Upper lobe of left lung (tissue), 4 donors: ENCODE measurements around the gene C1orf198.

Source experiments
- EP300 ChIP-seq, 4 donors: sonication (generic); formaldehyde crosslinking; IDR thresholded peaks; one replicate each; pipeline ENCODE4 v1.5.1; 2017; ENCODE audit warnings: antibody characterized with exemption in 4 of 4, control low read depth in 2 of 4
- POLR2A ChIP-seq, 4 donors: fragments of 450-650 bp; IDR thresholded peaks; one replicate each; pipeline ENCODE4 v1.5.1; 2016 to 2017; ENCODE audit warnings: antibody characterized with exemption in 4 of 4, mild to moderate bottlenecking in 2 of 4
- POLR2AphosphoS5 ChIP-seq, 2 donors: sonication (generic); formaldehyde crosslinking; IDR thresholded peaks; one replicate each; pipeline ENCODE4 v1.5.1; 2017; ENCODE audit warnings: antibody characterized with exemption in 2 of 2
- TF ChIP-seq, protein P1 (sequence below), 6 experiments: fragments of 450-650 bp in 4 of 6; fragments of 200-600 bp in 2 of 6; sonication (generic) in 2 of 6; IDR thresholded peaks; one replicate each; pipeline ENCODE4 v1.5.1; 2016 to 2019; ENCODE audit warnings: antibody characterized with exemption in 6 of 6

DNA sequence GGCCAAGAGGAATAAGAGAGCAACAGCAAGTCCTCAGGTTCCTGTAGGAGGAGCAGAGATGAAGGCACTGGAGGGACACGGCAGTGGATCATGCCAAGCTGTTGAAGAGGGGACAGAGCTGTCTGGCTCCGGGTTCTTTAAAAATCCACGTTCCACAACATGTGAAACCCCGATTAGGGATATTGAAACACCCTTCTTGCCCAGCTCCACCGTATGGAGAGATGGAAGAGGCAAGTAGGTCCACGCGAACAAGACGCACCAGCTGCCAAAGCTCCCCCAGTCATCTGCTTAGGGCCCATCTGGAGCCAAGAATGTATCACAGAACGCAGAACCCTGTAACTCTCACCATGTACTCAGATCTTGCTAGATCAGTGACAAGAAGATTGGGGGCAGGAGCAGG, 3.9 kb downstream of the C1orf198 start:
- TF ChIP-seq EP300 (IDR thresholded peaks at IDR 0.05) (no peak), POLR2A (IDR thresholded peaks at IDR 0.05) (no peak), POLR2AphosphoS5 (IDR thresholded peaks at IDR 0.05) (no peak)
- TF ChIP-seq, protein P1, sequence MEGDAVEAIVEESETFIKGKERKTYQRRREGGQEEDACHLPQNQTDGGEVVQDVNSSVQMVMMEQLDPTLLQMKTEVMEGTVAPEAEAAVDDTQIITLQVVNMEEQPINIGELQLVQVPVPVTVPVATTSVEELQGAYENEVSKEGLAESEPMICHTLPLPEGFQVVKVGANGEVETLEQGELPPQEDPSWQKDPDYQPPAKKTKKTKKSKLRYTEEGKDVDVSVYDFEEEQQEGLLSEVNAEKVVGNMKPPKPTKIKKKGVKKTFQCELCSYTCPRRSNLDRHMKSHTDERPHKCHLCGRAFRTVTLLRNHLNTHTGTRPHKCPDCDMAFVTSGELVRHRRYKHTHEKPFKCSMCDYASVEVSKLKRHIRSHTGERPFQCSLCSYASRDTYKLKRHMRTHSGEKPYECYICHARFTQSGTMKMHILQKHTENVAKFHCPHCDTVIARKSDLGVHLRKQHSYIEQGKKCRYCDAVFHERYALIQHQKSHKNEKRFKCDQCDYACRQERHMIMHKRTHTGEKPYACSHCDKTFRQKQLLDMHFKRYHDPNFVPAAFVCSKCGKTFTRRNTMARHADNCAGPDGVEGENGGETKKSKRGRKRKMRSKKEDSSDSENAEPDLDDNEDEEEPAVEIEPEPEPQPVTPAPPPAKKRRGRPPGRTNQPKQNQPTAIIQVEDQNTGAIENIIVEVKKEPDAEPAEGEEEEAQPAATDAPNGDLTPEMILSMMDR (IDR thresholded peaks at IDR 0.05) = no peak
